ENCODE data around the gene FXYD1. TPM values are rescaled to one million over a fixed set of nuclear protein-coding genes. Genes with fewer than 3 reads are reported as not detected.

Gene FXYD1
- total and polyA plus RNA-seq, 4 donors, result 18.7 to 146 (median 71.5) TPM

GRCh38 chr19:35119578-35120155 lies 19.0 kb upstream of the FXYD1 start:
- WGBS, result 74% methylated on average over 9 of the region's 9 CpGs
- no peak overlapping the region for H3K4me3 ChIP-seq (ENCODE audit: low read depth in 1 of 3, low read length in 3 of 3)
- H3K4me1 ChIP-seq (ENCODE audit: control insufficient read depth in 4 of 4, insufficient read depth in 4 of 4, low read length in 3 of 4), result peaks cover 2 to 20% (median 15%) of the 10 kb centered on the region in 4 donors
- no peaks in the 10 kb centered on the region for H3K9me3 ChIP-seq (ENCODE audit: control insufficient read depth in 4 of 4, low read length in 3 of 4)
- no peaks in the 10 kb centered on the region for H3K27me3 ChIP-seq (ENCODE audit: control insufficient read depth in 4 of 4, insufficient read depth in 4 of 4, low read length in 3 of 4)
- no peak for TF ChIP-seq HNF4G (IDR thresholded peaks at IDR 0.05)
- peak; percentile 42 to 53 for TF ChIP-seq RXRA (IDR thresholded peaks at IDR 0.05)
- TF ChIP-seq FOXA1 (IDR thresholded peaks at IDR 0.05), result no peak
- TF ChIP-seq HNF4A (conservative IDR thresholded peaks at IDR 0.05), result peak; percentile 11 to 13
- DNase-seq (ENCODE audit: low spot score), result no peak
- H3K27ac ChIP-seq (ENCODE audit: low read depth in 1 of 2, low read length in 2 of 2), result no peak overlapping the region
- no peak overlapping the region for H3K9ac ChIP-seq (ENCODE audit: low read depth in 1 of 2, low read length in 2 of 2)
- no peaks in the 10 kb centered on the region for H3K36me3 ChIP-seq (ENCODE audit: control insufficient read depth in 4 of 4, insufficient read depth in 3 of 4, low read depth in 1 of 4, low read length in 3 of 4)

- Histone ChIP-seq H3K4me1 (ENCODE audit: control insufficient read depth in 4 of 4, insufficient read depth in 4 of 4, low read length in 3 of 4) (peaks cover 4 to 19% (median 15%) of the 10 kb centered on the region in 4 donors), H3K4me3 (ENCODE audit: low read depth in 1 of 3, low read length in 3 of 3) (no peak overlapping the region), H3K27ac (ENCODE audit: low read depth in 1 of 2, low read length in 2 of 2) (no peak overlapping the region), H3K27me3 (ENCODE audit: control insufficient read depth in 4 of 4, insufficient read depth in 4 of 4, low read length in 3 of 4) (no peaks in the 10 kb centered on the region), H3K9ac (ENCODE audit: low read depth in 1 of 2, low read length in 2 of 2) (no peak overlapping the region), H3K9me3 (ENCODE audit: control insufficient read depth in 4 of 4, low read length in 3 of 4) (no peaks in the 10 kb centered on the region), H3K36me3 (ENCODE audit: control insufficient read depth in 4 of 4, insufficient read depth in 3 of 4, low read depth in 1 of 4, low read length in 3 of 4) (no peaks in the 10 kb centered on the region)
- DNase-seq (ENCODE audit: low spot score), result no peak
- TF ChIP-seq HNF4A (conservative IDR thresholded peaks at IDR 0.05) (no peak), FOXA1 (IDR thresholded peaks at IDR 0.05) (no peak), FOXA2 (IDR thresholded peaks at IDR 0.05) (no peak)
- WGBS, result 78% methylated on average over 7 of the region's 7 CpGs
Observed at GRCh38 chr19:35120492-35120891, 18.1 kb upstream of the FXYD1 start.

GRCh38 chr19:35120898-35121297 lies 17.7 kb upstream of the FXYD1 start:
- DNase-seq (ENCODE audit: low spot score), result no peak
- H3K27ac ChIP-seq (ENCODE audit: low read depth in 1 of 2, low read length in 2 of 2), result no peak overlapping the region
- no peak for TF ChIP-seq HNF4A (conservative IDR thresholded peaks at IDR 0.05)
- no peak overlapping the region for H3K9ac ChIP-seq (ENCODE audit: low read depth in 1 of 2, low read length in 2 of 2)
- H3K27me3 ChIP-seq (ENCODE audit: control insufficient read depth in 4 of 4, insufficient read depth in 4 of 4, low read length in 3 of 4), result no peaks in the 10 kb centered on the region
- 82% methylated on average over 7 of the region's 7 CpGs for WGBS
- peaks cover 4 to 19% (median 15%) of the 10 kb centered on the region in 4 donors for H3K4me1 ChIP-seq (ENCODE audit: control insufficient read depth in 4 of 4, insufficient read depth in 4 of 4, low read length in 3 of 4)
- H3K4me3 ChIP-seq (ENCODE audit: low read depth in 1 of 3, low read length in 3 of 3), result no peak overlapping the region
- no peaks in the 10 kb centered on the region for H3K9me3 ChIP-seq (ENCODE audit: control insufficient read depth in 4 of 4, low read length in 3 of 4)
- H3K36me3 ChIP-seq (ENCODE audit: control insufficient read depth in 4 of 4, insufficient read depth in 3 of 4, low read depth in 1 of 4, low read length in 3 of 4), result no peaks in the 10 kb centered on the region

GRCh38 chr19:35122687-35123551 lies 15.7 kb upstream of the FXYD1 start:
- no peaks in the 10 kb centered on the region for H3K27me3 ChIP-seq (ENCODE audit: control insufficient read depth in 4 of 4, insufficient read depth in 4 of 4, low read length in 3 of 4)
- TF ChIP-seq HNF4A (conservative IDR thresholded peaks at IDR 0.05) (no peak), YY1 (IDR thresholded peaks at IDR 0.05) (no peak), MAX (IDR thresholded peaks at IDR 0.05) (no peak), TAF1 (conservative IDR thresholded peaks at IDR 0.05) (no peak), RXRA (IDR thresholded peaks at IDR 0.05) (no peak), FOXA1 (IDR thresholded peaks at IDR 0.05) (no peak), CTCF (IDR thresholded peaks at IDR 0.05; ENCODE audit: low read depth, low read length, missing input control) (no peak), REST (IDR thresholded peaks at IDR 0.05) (no peak), JUND (IDR thresholded peaks at IDR 0.05) (no peak)
- no peak for DNase-seq (ENCODE audit: low spot score)
- H3K4me1 ChIP-seq (ENCODE audit: control insufficient read depth in 4 of 4, insufficient read depth in 4 of 4, low read length in 3 of 4), result peaks cover 4 to 19% (median 15%) of the 10 kb centered on the region in 4 donors
- H3K9me3 ChIP-seq (ENCODE audit: control insufficient read depth in 4 of 4, low read length in 3 of 4), result no peaks in the 10 kb centered on the region
- no peak overlapping the region for H3K4me3 ChIP-seq (ENCODE audit: low read depth in 1 of 3, low read length in 3 of 3)
- WGBS, result 92% methylated on average over 19 of the region's 19 CpGs
- H3K9ac ChIP-seq (ENCODE audit: low read depth in 1 of 2, low read length in 2 of 2), result no peak overlapping the region
- H3K27ac ChIP-seq (ENCODE audit: low read depth in 1 of 2, low read length in 2 of 2), result no peak overlapping the region
- no peaks in the 10 kb centered on the region for H3K36me3 ChIP-seq (ENCODE audit: control insufficient read depth in 4 of 4, insufficient read depth in 3 of 4, low read depth in 1 of 4, low read length in 3 of 4)
